ENCODE data around the gene NR1D2. TPM values are rescaled to one million over a fixed set of nuclear protein-coding genes. Genes with fewer than 3 reads are reported as not detected.

Gene NR1D2
- total RNA-seq, 1 experiment from 2014 or later = 23.9 TPM

- H3K27me3 ChIP-seq (replicated peaks; ENCODE audit: control insufficient read depth, insufficient read depth, low read length) = no peaks in the 10 kb centered on the region
- H3K27ac Mint-ChIP-seq (ENCODE audit: unreplicated experiment) = no peak overlapping the region
- H3K9me3 Mint-ChIP-seq (ENCODE audit: unreplicated experiment) = peaks cover 9% of the 10 kb centered on the region
- intact Hi-C loops (cut with micrococcal nuclease; ENCODE audit: unreplicated experiment) = no loop called here
- H3K4me3 ChIP-seq (ENCODE audit: low read depth, low read length) = no peak overlapping the region
- ChIA-PET CTCF (no interaction called here), POLR2A (no interaction called here)
- H3K36me3 ChIP-seq (ENCODE audit: control insufficient read depth, insufficient read depth, low read length) = no peaks in the 10 kb centered on the region
- H3K36me3 Mint-ChIP-seq (ENCODE audit: insufficient read depth, unreplicated experiment) = no peaks in the 10 kb centered on the region
- H3K4me1 ChIP-seq = no peaks in the 10 kb centered on the region
- no peak for DNase-seq
- H3K9me3 ChIP-seq = no peaks in the 10 kb centered on the region
- H3K4me1 Mint-ChIP-seq (ENCODE audit: low read depth, unreplicated experiment) = no peaks in the 10 kb centered on the region
- TF ChIP-seq CTCF (IDR thresholded peaks at IDR 0.05; ENCODE audit: insufficient read depth in 1 of 2, low read depth in 1 of 2, low read length in 1 of 2, severe bottlenecking in 1 of 2, unreplicated experiment in 1 of 2) = no peak
- H3K27me3 Mint-ChIP-seq (ENCODE audit: insufficient read depth, unreplicated experiment) = no peaks in the 10 kb centered on the region
- no TSS peak for BruUV-seq (replicated peaks)
- no peak overlapping the region for H3K4me3 Mint-ChIP-seq (ENCODE audit: unreplicated experiment)
Observed at GRCh38 chr3:23991683-23992628, 46.9 kb downstream of the NR1D2 start.

DNA sequence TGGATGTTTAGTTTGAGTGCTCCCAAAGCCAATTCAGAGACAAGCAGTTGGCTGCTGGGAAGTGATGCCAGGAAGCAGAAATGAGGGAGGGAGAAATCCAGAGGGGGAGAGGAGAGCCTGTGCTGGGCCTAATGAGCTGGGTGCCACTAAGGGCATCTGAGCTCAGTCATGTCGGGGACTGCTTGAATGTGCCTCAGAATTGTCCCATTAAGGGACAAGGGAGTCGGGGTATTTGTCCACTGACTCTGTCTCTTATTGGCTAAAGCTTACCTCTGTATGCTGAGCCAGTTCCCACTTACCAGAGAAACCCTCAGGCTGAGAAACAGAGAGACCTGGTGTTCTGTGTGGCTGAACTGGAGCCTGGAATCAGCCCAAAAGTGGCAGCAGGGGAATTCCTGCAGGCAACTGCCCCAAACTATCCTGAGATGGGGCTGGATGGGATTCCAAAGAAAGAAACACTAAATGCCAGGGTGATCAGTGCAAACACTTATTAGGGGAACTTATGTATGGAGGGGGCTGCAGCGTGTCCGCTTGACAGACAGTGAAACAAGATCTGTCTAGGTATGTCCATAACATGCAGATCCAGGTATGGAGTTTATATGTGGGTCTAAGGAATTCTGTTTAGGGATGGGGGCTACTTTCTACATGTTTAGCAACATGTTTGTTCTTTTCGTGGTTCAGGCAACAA is 48.6 kb downstream of the NR1D2 start:
- Mint-ChIP-seq H3K27ac (ENCODE audit: unreplicated experiment) (no peak overlapping the region), H3K4me1 (ENCODE audit: low read depth, unreplicated experiment) (no peaks in the 10 kb centered on the region), H3K27me3 (ENCODE audit: insufficient read depth, unreplicated experiment) (no peaks in the 10 kb centered on the region), H3K36me3 (ENCODE audit: insufficient read depth, unreplicated experiment) (no peaks in the 10 kb centered on the region), H3K4me3 (ENCODE audit: unreplicated experiment) (no peak overlapping the region), H3K9me3 (ENCODE audit: unreplicated experiment) (no peaks in the 10 kb centered on the region)
- DNase-seq = no peak
- intact Hi-C loops (cut with micrococcal nuclease; ENCODE audit: unreplicated experiment) = no loop called here
- no TSS peak for BruUV-seq (replicated peaks)
- Histone ChIP-seq H3K4me1 (no peaks in the 10 kb centered on the region), H3K4me3 (ENCODE audit: low read depth, low read length) (no peak overlapping the region), H3K9me3 (no peaks in the 10 kb centered on the region), H3K36me3 (ENCODE audit: control insufficient read depth, insufficient read depth, low read length) (no peaks in the 10 kb centered on the region), H3K27me3 (replicated peaks; ENCODE audit: control insufficient read depth, insufficient read depth, low read length) (no peaks in the 10 kb centered on the region)
- ChIA-PET CTCF (no interaction called here), POLR2A (no interaction called here)
- no peak for TF ChIP-seq CTCF (IDR thresholded peaks at IDR 0.05; ENCODE audit: insufficient read depth in 1 of 2, low read depth in 1 of 2, low read length in 1 of 2, severe bottlenecking in 1 of 2, unreplicated experiment in 1 of 2)

- Histone ChIP-seq H3K9me3 (no peaks in the 10 kb centered on the region), H3K4me3 (ENCODE audit: low read depth, low read length) (no peak overlapping the region), H3K4me1 (no peaks in the 10 kb centered on the region), H3K36me3 (ENCODE audit: control insufficient read depth, insufficient read depth, low read length) (no peaks in the 10 kb centered on the region), H3K27me3 (replicated peaks; ENCODE audit: control insufficient read depth, insufficient read depth, low read length) (no peaks in the 10 kb centered on the region)
- TF ChIP-seq CTCF (IDR thresholded peaks at IDR 0.05; ENCODE audit: insufficient read depth in 1 of 2, low read depth in 1 of 2, low read length in 1 of 2, severe bottlenecking in 1 of 2, unreplicated experiment in 1 of 2) = no peak
- DNase-seq = no peak
- Mint-ChIP-seq H3K4me3 (ENCODE audit: unreplicated experiment) (no peak overlapping the region), H3K27me3 (ENCODE audit: insufficient read depth, unreplicated experiment) (no peaks in the 10 kb centered on the region), H3K9me3 (ENCODE audit: unreplicated experiment) (no peaks in the 10 kb centered on the region), H3K4me1 (ENCODE audit: low read depth, unreplicated experiment) (peaks cover 4% of the 10 kb centered on the region), H3K27ac (ENCODE audit: unreplicated experiment) (no peak overlapping the region), H3K36me3 (ENCODE audit: insufficient read depth, unreplicated experiment) (no peaks in the 10 kb centered on the region)
- no TSS peak for BruUV-seq (replicated peaks)
- intact Hi-C loops (cut with micrococcal nuclease; ENCODE audit: unreplicated experiment) = no loop called here
- ChIA-PET CTCF (no interaction called here), POLR2A (no interaction called here)
Observed at GRCh38 chr3:23994244-23994569, 49.1 kb downstream of the NR1D2 start.
